ENCODE results near the gene C19orf18.

C19orf18 gene

DNA sequence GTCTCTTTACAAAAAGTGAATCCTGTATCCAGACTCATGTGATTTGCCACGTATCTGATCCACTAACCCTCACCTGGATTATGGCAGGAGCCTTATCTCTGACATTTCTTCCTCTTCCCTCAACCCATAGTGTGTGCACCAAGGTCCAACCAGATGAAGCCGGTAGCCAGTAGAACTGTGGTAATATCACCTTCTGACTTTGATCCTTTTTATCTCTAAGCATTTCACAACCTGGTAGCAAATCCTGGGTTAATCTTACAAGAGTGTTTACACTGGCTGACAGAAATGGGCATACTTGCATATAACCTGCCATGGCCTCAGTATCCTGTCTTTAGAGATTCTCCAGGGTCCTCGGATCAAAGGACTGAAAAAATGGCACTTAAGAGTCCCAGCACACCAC is 59.8 kb downstream of the C19orf18 start:
- Mint-ChIP-seq H3K9me3 (peaks cover 17% of the 10 kb centered on the region), H3K4me1 (peaks cover 26% of the 10 kb centered on the region), H3K4me3 (peak overlapping the region; percentile 96), H3K27me3 (no peaks in the 10 kb centered on the region), H3K36me3 (peaks cover 52% of the 10 kb centered on the region), H3K27ac (no peak overlapping the region)

Measured in activated naive CD4-positive, alpha-beta T cell treated with anti-CD3 and anti-CD28 coated beads, Interleukin-2, amount 50 U/mL, for 24 hours (primary cell).